G401 (cell line): ENCODE measurements around the gene NPAT. TPM values are rescaled to one million over a fixed set of nuclear protein-coding genes. Genes with fewer than 3 reads are reported as not detected.
A peak's percentile ranks its signal among the peaks of the same experiment; 100 is the strongest.
"Not testable (repeated sequence)": the region's sequence is repeated elsewhere in the genome, so short reads cannot be mapped to it uniquely, and the experiment has no call there.

Experiments used
- DNase-seq: peaks from one replicate; pipeline ENCODE4 v3.0.0-alpha.2; 2015; ENCODE audit warnings: low spot score
- in situ Hi-C: cut with HindIII; loops from 2 replicates; pipeline ENCODE4 v1.10.0; 2016; ENCODE audit warnings: low sequenced_read_pairs, mixed read lengths
- total RNA-seq: library from RNA; depleted of rRNA; stranded (reverse); fragments of >200 nt; shearing (Covaris generic); gene quantifications from 2 replicates; pipeline ENCODE4 v1.2.3, GENCODE V29; 2014

The NPAT gene
- total RNA-seq, 1 experiment from 2014 or later, result 5.5 TPM

DNA sequence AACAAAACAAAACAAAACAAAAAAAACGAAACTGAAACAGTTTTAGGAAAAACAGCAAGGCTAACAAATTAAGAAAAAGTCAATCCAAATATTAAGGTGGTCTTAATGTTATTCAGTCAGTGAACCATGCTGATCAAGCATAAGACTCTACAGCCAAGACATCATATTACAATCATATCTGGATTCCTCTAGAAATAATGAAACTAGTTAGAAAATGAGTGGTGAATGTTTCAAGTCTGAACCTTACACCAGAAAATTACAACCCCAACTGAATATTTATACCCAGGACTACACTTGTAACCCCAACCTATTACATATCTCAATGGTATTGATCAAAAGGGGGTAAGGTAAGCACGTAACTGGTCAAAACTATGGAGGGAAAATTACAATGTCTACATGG is 52.3 kb downstream of the NPAT start:
- no peak for DNase-seq
- in situ Hi-C loops, result no loop called here

DNA sequence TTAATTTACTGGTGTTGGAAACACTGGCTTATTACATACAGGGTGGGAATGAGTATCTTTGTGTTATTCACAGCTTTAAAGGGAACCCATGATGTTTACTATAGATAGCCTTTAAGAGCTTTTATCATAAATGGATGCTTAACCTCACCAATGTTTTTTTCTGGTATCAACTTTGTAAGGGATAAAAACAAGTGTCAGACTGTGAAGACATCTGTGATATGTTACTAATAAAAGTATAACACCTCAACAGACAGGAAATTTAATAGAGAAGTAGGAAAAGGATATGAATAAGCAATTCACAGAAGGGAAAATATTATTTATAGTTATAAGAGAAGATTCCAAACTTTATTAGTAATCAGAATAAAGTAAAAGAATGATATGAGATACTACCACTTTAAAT is 54.8 kb downstream of the NPAT start:
- no peak for DNase-seq
- in situ Hi-C loops, result no loop called here

DNA sequence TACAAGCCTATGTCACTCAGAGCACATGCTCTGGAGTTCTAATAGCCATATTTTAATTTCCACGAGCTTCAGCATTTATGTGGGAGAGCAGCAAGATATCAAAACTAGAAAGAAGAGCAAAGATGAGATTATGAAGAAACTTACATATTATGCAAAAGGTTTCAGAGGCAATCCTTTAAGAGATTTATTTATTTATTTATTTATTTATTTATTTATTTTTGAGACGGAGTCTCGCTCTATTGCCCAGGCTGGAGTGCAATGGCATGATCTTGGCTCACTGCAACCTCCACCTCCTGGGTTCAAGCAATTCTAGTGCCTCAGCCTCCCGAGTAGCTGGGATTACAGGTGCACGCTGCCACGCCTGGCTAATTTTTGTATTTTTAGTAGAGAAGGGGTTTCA is 59.6 kb downstream of the NPAT start:
- DNase-seq, in situ Hi-C loops: not testable (repeated sequence)

DNA sequence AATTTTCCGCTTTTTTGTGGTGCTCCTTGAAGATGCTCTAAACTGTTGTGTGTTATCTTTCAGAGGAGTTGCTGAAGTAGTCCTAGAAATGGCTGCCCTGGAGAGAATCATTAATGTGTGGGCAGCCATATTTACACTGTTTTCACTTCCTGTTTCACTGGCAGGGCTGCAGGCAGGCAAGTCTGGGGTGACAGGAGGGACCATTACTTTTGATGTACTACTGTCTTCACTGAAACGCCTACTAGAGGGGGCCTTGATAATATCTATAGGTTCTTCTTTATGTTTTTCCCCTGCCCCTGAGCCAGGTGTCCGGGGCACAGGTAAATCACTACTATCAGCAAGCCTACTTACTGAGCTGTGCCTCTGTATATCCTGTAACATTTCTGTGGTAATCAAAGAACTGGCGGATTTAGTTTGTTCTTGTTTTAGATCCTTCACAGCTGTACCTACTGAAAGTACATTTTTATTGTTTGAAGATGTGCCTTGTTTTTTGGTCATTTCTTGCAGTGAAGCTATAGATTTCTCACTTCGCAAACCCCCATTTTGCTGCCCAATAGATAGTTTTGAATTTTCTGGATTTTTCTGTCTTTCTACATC is 61.4 kb downstream of the NPAT start:
- in situ Hi-C loops, result no loop called here
- no peak for DNase-seq

DNA sequence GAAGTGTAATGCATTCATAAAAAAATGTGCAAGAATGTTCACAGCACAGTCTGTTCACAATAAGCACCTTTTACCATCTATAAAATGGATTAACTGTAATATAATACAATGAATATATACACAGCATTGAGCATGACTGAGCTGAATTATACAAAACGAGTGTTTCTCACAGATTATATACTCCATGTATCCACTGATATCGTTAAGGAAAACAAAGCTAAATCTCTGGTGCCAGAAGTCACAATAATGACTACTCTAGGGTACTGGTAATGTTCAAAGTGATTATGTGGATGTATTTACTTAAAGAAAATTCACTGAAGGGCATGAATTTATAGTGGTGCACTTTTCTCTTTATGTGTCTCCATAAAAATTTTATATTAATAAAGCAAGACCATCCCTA is 67.8 kb downstream of the NPAT start:
- in situ Hi-C loops, result no loop called here
- no peak for DNase-seq

DNA sequence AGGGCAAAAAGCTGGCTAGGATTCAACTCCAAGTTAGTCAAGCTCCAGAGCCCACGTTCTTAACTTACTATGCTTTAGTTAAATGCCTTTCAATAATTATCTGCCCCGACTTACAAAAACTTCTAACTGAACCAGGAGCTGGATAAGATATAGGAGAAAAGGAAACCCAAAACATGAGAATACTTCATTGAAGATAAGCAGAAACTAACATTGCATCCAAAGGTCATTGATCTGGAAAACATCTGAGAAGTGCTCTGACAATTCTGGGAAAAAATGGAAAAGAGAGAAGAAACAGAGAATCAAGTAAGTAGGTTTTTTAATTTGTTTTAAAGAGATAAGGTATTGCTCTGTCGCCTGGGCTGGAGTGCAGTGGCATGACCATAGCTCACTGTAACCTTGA is 73.9 kb downstream of the NPAT start:
- no peak for DNase-seq
- in situ Hi-C loops, result no loop called here

DNA sequence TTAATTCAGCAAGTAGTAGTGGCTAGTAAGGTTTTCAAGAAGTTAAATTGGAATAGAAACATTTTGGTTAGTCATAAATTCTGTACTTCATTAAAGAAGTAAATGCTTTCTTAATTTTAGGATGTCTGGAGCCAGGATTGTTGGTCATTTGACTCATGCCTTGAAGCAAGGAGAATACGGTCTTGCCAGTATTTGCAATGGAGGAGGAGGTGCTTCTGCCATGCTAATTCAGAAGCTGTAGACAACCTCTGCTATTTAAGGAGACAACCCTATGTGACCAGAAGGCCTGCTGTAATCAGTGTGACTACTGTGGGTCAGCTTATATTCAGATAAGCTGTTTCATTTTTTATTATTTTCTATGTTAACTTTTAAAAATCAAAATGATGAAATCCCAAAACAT is 75.3 kb downstream of the NPAT start:
- DNase-seq, result no peak
- in situ Hi-C loops, result no loop called here

DNA sequence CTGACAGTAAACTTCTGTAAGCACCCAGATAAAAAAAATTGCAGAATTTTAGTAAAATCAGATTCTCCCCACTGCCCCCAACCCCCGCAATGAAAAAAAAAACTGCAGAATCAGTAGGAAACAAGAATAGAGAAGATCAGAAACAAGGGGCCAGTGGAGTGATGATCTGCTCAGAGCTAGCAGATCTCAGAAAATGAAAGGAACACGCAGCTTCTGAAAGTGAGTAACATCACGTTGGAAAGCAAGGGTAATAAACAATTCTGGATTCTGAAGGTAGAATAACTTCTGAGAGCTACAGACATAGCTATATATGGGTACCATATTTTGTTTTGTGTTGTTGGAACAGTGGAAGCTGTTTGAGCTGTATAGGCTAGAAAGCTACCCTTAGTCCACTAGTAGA is 77.8 kb downstream of the NPAT start:
- in situ Hi-C loops, result no loop called here
- no peak for DNase-seq

DNA sequence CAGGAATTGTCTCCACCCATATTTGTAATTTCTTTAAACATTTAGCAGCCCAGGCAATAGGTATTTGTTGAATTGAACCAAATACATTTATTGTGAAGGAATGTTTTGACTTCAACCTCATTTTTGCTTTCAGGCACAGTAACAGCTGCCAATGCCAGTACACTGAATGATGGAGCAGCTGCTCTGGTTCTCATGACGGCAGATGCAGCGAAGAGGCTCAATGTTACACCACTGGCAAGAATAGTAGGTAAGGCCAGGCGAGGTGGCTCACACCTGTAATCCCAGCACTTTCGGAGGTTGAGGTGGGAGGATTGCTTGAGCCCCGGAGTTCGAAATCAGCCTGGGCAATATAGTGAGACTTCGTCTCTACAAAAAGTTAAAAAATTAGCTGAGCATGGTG is 80.1 kb downstream of the NPAT start:
- no peak for DNase-seq
- in situ Hi-C loops, result no loop called here

DNA sequence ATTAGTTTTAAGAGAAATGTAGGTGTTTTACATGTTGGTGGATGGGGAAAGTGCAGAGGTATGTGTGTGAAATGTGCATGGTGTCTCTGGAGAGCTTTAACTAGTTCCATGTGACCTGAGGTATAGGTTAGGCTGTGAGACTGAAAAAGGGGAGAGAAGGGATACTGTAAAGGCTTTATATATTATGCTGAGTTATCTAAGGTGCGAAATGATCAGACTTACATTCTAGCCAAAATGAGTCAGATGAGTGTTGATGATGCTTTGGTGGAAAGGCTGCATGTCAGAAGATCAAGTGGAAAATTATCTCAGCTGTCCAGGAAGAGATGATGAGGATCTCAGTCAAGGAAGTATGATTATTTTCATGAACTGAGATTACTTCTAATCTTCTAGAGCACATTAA is 85.2 kb downstream of the NPAT start:
- no peak for DNase-seq
- in situ Hi-C loops, result no loop called here

DNA sequence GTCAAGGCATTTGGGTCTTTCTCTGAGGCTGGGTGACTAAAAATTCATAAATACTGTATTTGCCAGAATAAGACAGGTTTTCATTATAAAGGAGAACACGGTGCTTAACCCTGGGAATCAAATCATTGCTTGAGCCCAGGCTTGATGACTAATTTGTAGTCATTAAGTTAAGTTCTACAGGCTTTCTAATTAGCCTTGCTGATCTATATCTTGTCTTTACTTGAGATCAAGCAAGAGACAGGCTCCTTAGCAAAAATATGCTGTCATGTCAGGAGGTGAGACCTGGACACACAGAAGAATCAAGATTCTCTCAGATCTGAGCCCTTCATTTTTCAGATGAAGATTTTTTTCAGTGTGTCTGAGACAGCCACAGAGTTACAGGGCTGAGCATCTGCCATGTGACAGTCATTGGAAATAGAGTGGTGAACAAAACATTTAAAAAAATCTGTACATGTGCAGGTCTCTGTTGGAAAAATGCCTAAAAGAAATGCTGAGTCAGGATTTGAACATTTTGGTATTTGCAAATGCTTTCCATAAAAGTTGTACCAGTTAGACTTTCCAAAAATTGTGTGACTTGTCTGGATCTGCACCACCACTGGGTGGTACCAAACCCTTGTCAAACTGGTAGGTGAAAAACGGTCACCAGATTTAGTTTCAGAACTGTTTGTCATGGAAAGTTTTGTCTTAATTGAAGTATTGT is 86.4 kb downstream of the NPAT start:
- in situ Hi-C loops, result no loop called here
- no peak for DNase-seq

DNA sequence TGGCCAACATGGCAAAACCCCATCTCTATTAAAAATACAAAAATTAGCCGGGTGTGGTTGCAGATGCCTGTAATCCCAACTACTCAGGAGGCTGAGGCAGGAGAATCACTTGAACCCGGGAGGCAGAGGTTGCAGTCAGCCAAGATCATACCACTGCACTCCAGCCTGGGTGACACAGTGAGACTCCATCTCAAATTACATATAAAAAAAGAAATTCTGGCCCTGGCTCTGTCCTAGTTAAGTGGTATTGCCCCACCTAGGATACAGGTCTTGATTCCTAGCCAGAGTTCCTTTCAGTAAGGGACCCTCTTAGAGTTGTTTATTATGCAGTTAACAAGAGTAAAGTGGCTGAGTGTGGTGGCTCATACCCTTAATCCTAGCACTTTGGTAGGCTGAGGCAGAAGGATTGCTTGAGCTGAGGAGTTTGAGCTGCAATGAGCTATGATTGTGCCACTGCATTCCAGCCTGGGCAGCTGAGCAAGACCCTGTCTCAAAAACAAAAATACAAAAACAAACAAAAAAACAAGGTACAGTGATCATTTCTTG is 89.4 kb downstream of the NPAT start:
- in situ Hi-C loops, DNase-seq: not testable (repeated sequence)

DNA sequence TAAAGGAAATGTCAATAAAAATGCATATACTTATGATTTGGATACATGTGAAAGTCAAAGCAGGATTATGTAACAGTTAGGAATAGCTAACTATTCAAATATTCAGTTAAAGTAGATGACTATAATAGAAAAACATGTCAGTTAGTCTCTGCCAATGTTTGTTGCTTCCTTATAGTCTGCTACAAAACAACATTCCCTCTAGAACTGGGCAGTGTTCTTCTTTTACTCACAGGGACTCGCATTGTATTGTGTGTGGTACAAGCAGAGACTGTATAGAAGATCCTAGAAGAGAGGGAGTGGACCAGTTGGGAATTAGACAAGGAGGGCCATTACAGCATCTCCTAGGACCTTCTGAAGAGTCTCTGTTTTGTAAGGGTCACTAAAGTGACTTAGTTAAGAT is 90.4 kb downstream of the NPAT start:
- in situ Hi-C loops, result no loop called here

DNA sequence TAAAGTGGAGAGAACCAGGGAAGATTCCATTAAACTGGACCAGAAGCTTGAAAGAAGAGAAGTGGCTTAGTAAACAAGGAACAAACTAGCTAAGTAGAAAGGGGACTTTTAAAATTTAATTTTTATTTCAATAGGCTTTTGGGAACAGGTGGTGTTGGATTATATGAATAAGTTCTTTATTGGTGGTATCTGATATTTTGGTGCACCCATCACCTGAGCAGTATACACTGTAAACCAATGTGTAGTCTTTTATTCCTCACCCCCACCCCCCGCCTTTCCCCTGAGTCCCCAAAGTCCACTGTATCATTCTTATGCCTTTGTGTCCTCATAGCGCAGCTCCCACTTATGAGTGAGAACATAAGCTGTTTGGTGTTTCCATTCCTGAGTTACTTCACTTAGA is 93.7 kb downstream of the NPAT start:
- in situ Hi-C loops, result no loop called here
- no peak for DNase-seq

More for the DNA sequence above, 90.4 kb downstream of the NPAT start:
- DNase-seq, result no peak

DNA sequence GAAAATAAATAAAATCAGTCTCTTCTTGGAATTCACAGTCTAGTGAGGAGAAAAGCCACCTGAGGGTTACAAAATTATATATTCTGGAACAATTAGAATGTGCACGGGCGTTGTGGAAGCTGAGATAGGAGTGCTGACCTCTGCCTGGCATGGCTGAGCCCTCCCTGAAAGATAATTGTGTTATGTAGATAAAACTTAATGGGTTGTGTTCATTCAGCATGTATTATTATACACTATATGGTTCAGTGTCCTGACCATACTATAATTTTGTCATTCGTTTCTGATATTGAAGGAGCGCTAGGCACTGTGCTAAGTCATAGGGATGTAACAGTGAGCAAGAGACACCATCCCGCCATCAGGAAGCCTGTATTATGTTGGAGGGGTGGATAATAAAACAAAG is 97.3 kb downstream of the NPAT start:
- in situ Hi-C loops, result no loop called here
- no peak for DNase-seq

DNA sequence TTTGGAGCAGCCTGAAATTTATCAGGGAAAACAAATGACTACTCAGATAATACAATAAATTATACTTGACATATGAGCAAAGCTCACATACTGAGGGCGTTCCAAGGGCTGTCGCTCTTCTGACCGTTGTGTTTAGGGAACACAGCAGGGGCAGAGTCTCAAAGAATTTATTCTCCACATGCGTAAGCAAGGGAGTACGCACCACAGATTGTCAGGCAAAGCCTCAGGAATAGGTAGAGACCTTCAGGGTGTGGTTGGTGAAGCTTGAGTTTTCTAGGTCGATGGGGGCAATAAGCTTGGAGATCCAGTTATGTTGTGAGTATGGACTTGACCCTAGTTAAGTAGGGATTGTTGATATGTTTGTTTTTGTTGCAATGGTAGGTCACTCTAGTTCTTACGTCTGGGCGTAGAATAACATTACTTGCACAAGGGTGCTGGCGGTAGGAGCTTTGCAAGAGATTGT is 100.2 kb downstream of the NPAT start:
- in situ Hi-C loops, result no loop called here
- DNase-seq, result peak; percentile 52

DNA sequence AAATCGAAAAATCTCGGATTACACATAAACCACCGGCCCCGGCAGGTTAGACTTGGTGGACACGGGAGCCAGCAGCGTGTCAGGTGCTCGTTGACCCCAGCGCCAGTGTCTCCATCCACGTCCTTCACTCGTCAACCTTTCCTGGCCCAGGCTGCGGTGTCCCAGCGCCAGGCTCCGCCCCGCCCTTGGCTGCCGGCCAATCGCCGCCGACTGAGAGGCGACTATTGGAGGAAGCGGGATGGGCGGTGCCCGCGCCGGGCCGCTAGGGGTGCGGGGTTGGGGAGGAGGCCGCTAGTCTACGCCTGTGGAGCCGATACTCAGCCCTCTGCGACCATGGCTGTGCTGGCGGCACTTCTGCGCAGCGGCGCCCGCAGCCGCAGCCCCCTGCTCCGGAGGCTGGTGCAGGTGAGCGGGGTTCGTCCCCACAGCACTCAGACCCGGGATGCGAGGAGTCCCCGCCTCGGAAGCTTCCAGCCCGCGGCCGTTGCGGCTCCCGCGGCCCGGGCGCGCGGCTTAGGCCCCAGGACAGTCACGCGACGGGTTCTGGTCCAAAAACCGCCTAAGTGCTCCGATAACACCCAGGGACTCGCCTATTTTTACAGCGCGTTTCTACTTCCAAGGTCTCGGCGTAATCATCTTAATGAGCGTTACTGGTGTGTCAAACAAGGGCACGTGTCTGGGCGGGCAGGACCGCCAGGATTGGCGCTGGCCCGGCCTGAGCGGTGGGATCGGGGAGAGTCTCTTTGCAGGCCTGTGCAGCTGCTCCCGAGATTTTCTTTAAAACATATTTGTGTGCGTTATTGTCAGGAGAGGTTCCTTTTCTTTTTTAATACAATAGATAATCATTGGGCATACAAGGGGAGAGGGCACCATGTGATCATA is 100.9 kb downstream of the NPAT start, which contains the start of gene ACAT1:
TSS of gene ACAT1 (plus strand) at position 294 of the 882 bp plus-strand sequence. CDS start at position 334, 40 bp downstream.
- DNase-seq, result peak; percentile 93
- in situ Hi-C loops, result no loop called here

DNA sequence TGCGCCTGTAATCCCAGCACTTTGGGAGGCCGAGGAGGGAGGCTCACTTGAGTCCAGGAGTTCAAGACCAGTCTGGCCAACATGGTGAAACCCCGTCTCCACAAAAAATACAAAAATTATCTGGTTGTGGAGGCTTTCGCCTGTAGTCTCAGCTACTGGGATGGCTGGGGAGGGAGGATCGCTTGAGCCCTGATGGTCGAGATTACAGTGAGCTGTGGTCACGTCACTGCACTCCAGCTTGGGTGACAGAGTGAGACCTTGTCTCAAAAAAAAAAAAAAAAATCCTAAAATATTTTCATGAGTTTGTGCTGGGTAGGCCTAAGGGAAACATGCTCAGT is 101.5 kb downstream of the NPAT start:
- in situ Hi-C loops, DNase-seq: not testable (repeated sequence)

DNA sequence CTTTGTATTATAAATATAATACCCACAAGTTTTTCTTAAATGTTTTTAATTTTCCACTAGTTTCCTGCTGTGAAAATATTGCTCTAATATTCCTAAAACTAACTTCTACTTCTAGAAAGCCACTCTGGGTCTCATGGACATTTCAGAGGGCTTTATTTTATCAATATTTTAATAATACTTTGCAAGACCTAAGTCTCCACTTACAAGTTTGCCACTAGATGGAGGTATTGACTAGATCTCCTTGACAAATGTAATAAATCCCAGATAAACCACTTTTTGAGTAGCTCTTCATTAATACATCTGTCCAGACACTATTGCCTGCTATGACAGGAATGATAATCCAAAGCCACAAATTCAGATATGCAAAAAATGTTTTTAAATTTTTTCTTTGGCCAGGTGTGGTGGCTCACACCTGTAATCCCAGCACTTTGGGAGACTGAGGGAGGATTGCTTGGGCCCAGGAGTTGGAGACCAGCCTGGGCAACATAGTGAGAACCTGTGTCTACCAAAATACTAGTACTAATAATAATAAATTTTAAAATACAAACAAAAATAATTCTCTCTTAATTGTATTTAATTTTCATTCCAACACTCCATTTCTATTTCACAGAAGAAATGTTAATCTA is 104.6 kb downstream of the NPAT start:
- peak; percentile 28 for DNase-seq
- in situ Hi-C loops, result no loop called here
